Measurements from ENCODE around the gene NECAB2.

- TF ChIP-seq, protein P1, sequence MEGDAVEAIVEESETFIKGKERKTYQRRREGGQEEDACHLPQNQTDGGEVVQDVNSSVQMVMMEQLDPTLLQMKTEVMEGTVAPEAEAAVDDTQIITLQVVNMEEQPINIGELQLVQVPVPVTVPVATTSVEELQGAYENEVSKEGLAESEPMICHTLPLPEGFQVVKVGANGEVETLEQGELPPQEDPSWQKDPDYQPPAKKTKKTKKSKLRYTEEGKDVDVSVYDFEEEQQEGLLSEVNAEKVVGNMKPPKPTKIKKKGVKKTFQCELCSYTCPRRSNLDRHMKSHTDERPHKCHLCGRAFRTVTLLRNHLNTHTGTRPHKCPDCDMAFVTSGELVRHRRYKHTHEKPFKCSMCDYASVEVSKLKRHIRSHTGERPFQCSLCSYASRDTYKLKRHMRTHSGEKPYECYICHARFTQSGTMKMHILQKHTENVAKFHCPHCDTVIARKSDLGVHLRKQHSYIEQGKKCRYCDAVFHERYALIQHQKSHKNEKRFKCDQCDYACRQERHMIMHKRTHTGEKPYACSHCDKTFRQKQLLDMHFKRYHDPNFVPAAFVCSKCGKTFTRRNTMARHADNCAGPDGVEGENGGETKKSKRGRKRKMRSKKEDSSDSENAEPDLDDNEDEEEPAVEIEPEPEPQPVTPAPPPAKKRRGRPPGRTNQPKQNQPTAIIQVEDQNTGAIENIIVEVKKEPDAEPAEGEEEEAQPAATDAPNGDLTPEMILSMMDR (IDR thresholded peaks at IDR 0.05), result no peak
- no peak for TF ChIP-seq POLR2A (IDR thresholded peaks at IDR 0.05)
- TF ChIP-seq POLR2AphosphoS5 (IDR thresholded peaks at IDR 0.05), result no peak
Measured at GRCh38 chr16:84005391-84005790, 37.3 kb downstream of the NECAB2 start.

Measured in stomach (tissue), 4 donors.